Fibroblast of gingiva (primary cell): ENCODE results near the gene GRB10.

Experiments
- DNase-seq: peaks from one replicate; pipeline ENCODE4 v3.0.0-alpha.2; 2011; ENCODE audit warnings: low read depth

Gene GRB10

GRCh38 chr7:50544992-50545391 is 237.7 kb downstream of the GRB10 start:
- DNase-seq: no peak

GRCh38 chr7:50543776-50544442 is 238.8 kb downstream of the GRB10 start:
- DNase-seq: no peak

- DNase-seq: no peak
Observed at GRCh38 chr7:50542132-50542531, 240.6 kb downstream of the GRB10 start.

- DNase-seq: no peak
Observed at GRCh38 chr7:50540785-50541579, 241.7 kb downstream of the GRB10 start.
